GM12872 (cell line): ENCODE data around the gene VRTN.

Experiments used
- CTCF ChIP-seq: IDR thresholded peaks from 3 replicates; pipeline ENCODE4 v1.5.1; 2011; ENCODE audit warnings: low read depth, mild to moderate bottlenecking, low read length, moderate library complexity; ENCODE audit not compliant: insufficient read depth

The VRTN gene

GRCh38 chr14:74368026-74368425, 19.8 kb downstream of the VRTN start:
- TF ChIP-seq CTCF: no peak

GRCh38 chr14:74368441-74368840, 20.2 kb downstream of the VRTN start:
- no peak for TF ChIP-seq CTCF

- TF ChIP-seq CTCF: no peak
Measured at GRCh38 chr14:74377976-74378690, 29.9 kb downstream of the VRTN start.

GRCh38 chr14:74380172-74380571, 31.9 kb downstream of the VRTN start:
- TF ChIP-seq CTCF: no peak

- no peak for TF ChIP-seq CTCF
Measured at GRCh38 chr14:74380845-74381244, 32.6 kb downstream of the VRTN start.

- no peak for TF ChIP-seq CTCF
Measured at GRCh38 chr14:74382231-74382630, 34.0 kb downstream of the VRTN start.

- TF ChIP-seq CTCF: no peak
Measured at GRCh38 chr14:74389980-74390379, 41.7 kb downstream of the VRTN start.

- no peak for TF ChIP-seq CTCF
Measured at GRCh38 chr14:74391479-74391878, 43.2 kb downstream of the VRTN start.
